D721Med (cell line): Measurements from ENCODE around the gene SNX17.
"Not testable (repeated sequence)": the region's sequence is repeated elsewhere in the genome, so short reads cannot be mapped to it uniquely, and the experiment has no call there.

Source experiments
- DNase-seq: peaks from one replicate; pipeline ENCODE4 v3.0.0; 2011; ENCODE audit warnings: low spot score; ENCODE audit not compliant: insufficient read length
- FAIRE-seq: peaks from 2 replicates; lab custom pipeline; 2011; peaks lifted over from hg19 to GRCh38; lab: Jason Lieb, UNC
- TF ChIP-seq, protein P1 (sequence below): IDR thresholded peaks from 2 replicates; pipeline ENCODE4 v1.5.1; 2012; ENCODE audit warnings: mild to moderate bottlenecking, control low read depth; ENCODE audit not compliant: insufficient read depth; ENCODE audit errors: missing control alignments

SNX17 gene

DNA sequence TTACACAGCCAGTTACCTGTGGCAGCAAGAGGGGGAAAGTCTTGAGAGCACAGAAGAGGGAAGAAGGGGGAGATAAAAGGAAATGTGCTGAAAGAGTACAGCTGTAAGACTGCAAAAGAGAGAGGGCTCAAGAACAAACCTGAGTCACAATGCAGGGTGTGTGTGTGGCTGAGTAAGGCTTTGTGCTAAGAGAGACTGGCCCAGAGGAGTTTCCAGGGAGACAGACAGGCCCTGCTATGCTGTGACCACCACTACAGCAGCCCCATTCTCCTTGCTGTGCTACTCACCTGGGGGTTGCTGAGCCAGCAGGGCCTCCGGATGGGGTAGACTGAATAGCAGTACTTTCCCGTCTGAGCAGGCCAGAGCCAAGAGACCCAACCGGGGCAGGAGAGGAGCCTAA is 35.1 kb upstream of the SNX17 start:
- no peak for DNase-seq
- no peak for FAIRE-seq
- TF ChIP-seq, protein P1, sequence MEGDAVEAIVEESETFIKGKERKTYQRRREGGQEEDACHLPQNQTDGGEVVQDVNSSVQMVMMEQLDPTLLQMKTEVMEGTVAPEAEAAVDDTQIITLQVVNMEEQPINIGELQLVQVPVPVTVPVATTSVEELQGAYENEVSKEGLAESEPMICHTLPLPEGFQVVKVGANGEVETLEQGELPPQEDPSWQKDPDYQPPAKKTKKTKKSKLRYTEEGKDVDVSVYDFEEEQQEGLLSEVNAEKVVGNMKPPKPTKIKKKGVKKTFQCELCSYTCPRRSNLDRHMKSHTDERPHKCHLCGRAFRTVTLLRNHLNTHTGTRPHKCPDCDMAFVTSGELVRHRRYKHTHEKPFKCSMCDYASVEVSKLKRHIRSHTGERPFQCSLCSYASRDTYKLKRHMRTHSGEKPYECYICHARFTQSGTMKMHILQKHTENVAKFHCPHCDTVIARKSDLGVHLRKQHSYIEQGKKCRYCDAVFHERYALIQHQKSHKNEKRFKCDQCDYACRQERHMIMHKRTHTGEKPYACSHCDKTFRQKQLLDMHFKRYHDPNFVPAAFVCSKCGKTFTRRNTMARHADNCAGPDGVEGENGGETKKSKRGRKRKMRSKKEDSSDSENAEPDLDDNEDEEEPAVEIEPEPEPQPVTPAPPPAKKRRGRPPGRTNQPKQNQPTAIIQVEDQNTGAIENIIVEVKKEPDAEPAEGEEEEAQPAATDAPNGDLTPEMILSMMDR = no peak

DNA sequence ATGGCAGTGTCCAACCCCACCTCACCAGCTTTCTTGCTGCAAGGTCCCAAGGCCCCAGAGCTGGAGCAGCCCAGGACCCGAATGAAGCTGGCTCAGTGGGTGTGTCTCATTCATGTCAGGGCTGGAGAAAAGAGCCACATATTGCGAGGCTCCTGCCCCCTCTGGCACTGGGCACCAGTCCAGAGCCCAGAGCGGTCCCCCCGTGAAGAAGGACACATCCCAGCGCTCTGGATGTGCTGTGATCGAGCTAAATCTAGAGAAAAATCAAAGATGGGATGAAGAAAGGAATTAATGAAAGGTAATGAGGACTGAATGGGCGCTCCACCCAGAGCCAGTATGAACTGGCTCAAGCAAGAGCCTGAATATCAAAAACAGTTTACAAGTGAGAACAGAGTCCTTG is 34.2 kb upstream of the SNX17 start:
- no peak for DNase-seq
- FAIRE-seq = no peak
- TF ChIP-seq, protein P1 = no peak

DNA sequence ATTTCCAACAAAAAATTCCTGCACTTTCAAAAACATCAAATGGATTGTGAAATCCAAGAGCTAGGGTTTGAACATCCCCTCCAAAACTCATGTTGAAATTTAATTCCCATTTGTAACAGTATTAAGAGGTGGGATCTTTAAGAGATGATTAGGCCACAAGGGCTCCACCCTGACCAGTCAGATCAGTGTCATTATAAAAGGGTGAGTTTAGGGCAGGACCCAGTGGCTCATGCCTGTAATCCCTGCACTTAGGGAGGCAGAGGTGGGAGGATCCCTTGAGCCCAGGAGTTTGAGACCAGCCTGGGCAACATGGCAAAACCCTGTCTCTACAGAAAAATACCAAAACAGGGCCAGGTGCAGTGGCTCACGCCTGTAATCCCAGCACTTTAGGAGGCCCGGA is 22.8 kb upstream of the SNX17 start:
- no peak for FAIRE-seq
- TF ChIP-seq, protein P1 = no peak
- no peak for DNase-seq

DNA sequence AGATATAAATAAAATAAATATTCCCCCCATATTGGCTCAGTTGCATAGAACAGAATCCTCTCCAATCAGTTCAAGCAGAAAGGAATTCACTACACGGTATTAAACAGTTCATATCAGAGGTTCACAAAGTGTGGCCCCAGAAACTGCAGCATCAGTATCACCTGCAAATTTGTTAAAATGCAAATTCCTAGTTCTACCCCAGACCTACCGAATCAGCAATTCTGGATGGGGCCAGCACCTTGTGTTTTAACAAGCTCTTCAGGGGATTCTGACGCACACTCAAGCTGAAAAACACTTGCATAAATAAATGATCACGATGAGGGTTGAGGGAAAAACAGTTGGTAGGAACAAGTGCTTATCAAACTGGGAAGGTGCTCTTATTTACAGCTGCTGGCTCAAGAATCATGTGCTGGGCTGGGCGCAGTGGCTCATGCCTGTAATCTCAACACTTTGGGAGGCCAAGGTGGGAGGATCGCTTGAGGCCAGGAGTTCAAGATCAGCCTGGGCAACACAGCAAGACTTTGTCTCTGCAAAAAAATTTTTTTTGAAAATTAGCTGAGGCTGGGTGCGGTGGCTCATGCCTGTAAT is 20.2 kb upstream of the SNX17 start:
- TF ChIP-seq, protein P1 = no peak
- no peak for FAIRE-seq

DNA sequence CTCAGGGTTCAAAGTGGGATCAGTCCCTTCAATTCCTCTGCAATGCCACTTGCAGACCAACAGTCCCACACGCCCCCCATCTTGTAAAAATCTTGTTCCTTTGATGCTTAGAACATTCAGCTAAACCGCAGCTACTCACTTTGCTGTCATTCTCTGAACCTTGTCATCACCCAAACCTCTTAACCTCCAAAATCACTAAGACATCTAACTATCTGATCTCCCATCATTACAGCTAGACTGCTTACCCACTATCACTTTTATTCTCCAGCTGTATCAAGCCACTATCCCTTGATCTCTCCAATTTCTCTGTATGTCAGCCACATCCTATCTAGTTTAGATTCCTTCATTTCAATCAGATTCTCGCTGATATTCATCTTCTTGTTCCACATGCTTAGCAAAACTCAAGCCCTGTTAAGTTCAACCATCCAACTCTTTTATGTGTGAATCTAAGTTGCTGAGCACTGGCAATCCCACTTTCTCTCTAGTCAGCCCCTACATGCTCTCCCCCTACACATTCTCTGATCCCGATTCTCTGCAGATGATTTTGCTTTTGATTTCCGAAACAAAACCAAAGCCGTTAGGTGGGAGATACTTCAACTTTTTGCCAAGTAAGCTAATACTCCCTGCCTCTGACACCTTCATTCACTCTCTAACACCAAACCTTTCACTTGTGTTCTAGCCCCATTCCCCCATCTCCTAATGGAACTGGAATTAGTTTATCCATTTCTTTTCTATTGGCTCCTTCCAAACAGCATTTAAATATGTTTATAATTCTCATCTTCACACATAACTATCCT is 18.4 kb upstream of the SNX17 start:
- FAIRE-seq (no peak), DNase-seq (no peak)
- TF ChIP-seq, protein P1 = no peak

More for the DNA sequence above, 20.2 kb upstream of the SNX17 start:
- no peak for DNase-seq

DNA sequence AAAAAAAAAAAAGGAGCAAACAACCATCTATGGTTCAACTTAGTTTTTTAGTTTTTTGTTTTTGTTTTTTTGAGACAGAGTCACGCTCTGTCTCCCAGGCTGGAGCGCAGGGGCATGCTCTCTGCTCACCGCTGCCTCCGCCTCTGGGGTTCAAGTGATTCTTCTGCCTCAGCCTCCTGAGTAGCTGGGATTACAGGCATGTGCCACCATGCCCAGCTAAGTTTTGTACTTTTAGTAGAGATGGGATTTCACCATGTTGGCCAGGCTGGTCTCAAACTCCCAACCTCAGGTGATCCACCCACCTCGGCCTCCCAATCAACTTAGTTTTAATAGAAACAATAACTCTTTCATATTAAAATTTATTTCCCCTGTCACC is 17.0 kb upstream of the SNX17 start:
- not testable (repeated sequence) for FAIRE-seq, DNase-seq

DNA sequence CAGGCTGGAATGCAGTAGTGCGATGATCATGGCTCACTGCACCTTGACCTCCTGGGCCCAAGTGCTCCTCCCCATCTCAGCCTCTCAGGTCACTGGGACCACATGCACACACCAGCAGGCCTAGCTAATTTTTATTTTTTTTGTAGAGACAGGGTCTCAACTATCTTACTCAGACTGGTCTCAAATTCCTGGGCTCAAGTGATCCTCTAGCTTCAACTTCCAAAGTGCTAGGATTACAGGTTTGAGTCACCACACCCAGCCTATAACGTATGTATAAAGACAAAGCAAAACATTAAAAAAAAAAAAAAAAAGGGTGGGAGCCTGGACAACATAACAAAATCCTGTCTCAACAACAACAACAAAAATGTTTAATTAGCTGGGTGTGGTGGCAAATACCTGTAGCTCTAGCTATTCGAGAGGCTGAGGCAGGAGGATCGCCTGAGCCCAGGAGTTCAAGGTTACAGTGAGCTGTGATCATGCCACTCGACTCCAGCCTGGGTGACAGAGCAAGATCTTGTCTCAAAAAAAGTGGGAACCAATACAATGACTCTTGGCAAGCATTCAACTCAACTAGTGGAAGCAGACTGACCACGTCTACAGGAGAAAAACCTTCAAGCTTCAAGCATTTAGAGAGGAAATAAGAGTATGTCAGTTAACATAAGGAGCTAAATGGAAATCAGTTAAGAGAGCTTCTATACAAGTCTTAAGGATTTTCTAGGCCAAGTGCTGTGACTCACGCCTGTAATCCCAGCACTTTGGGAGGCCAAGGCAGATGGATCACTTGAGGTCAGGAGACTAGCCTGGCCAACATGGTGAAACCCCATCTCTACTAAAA is 16.4 kb upstream of the SNX17 start:
- TF ChIP-seq, protein P1 = no peak
- no peak for DNase-seq
- no peak for FAIRE-seq
